ELR (cell line): ENCODE measurements around the gene SMIM44.
A peak's percentile ranks its signal among the peaks of the same experiment; 100 is the strongest.

Source experiments
- DNase-seq: peaks from one replicate; pipeline ENCODE4 v3.0.0-alpha.2; 2015; ENCODE audit warnings: low read depth

The SMIM44 gene

DNA sequence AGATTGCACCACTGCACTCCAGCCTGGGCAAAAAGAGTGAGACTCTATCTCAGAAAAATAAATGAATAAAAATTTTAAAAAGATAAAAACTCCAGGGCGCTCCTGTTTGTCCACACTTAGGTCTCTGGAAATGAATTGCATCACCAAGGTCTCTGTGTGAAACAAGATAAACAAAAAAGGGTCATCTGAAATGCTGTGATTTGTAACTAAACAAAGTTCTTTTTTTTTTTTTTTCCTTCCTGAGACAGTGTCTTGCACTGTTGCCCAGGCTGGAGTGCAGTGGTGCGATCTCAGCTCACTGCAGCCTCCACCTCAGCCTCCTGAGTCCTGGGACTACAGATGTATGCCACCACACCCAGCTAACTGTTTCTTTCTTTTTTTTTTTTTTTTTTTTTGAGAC, 34.4 kb upstream of the SMIM44 start:
- no peak for DNase-seq

DNA sequence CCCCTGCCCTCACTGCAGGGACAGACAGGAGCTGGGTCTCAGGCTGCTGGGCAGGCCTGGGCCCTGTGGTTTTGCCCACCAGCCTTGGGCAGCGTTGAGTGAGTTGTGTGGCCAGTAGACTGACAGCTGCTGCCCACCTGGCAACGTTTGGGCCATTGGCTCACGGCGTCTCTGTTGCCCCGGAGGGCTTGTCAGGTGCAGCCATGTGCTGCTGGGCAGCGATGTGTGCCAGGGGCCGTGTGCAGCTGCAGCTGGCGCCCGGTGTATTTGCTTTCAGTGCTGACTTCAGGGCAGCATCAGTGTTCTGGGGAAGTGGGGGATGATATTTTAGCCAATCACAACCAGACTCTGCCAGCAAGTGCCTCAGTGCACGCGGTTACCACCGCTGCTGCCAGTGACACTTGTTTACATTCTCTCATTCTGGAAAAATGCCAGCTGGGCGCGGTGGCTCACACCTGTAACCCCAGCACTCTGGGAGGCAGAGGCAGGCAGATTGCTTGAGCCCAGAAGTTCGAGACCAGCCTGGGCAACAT, 33.5 kb upstream of the SMIM44 start:
- DNase-seq = no peak

DNA sequence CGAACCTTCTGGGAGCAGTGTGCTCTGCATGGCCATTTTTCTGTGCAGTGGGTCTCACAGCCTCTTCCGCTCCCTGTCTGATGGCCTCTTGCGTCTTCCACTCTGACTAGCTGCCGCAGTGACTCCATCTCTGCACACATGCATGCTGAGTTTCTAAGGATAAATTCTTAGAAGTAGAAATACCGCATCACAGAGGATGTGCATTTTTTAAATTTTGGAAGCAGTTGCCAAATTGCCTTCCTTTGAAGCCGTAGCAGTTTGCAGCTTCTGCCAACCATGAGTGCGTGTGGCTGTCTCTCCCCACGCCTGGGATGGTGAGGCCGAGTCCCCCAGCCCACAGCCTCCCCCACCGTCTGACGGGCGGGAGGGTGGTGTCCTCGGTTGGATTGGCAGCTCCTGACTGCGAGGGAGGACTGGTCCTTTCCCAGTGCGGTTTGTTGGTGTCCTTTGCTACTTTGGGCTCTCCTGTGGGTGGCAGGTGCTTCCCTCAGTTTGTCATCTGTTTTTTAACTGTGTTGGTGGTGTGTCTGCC, 32.7 kb upstream of the SMIM44 start:
- DNase-seq = no peak

DNA sequence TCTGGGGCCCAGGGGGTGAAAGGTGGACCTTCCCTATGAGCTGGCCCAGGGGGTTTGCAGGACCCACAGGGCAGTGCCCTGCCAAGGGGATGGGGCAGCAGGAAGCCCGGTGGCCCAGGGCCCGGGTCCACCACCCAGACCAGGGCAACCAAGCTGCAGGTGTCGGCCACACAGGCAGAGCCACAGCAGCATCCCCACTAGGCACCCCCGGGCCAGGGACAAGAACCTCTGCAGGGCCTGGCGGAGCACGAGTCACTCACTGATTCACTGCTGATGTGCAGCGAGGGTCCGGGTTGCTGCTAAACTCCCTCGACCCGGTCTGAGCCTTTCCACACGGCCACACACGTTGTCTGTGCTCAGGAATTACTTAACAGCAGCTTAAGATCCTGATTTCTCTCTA, 31.7 kb upstream of the SMIM44 start:
- DNase-seq = peak; percentile 41

DNA sequence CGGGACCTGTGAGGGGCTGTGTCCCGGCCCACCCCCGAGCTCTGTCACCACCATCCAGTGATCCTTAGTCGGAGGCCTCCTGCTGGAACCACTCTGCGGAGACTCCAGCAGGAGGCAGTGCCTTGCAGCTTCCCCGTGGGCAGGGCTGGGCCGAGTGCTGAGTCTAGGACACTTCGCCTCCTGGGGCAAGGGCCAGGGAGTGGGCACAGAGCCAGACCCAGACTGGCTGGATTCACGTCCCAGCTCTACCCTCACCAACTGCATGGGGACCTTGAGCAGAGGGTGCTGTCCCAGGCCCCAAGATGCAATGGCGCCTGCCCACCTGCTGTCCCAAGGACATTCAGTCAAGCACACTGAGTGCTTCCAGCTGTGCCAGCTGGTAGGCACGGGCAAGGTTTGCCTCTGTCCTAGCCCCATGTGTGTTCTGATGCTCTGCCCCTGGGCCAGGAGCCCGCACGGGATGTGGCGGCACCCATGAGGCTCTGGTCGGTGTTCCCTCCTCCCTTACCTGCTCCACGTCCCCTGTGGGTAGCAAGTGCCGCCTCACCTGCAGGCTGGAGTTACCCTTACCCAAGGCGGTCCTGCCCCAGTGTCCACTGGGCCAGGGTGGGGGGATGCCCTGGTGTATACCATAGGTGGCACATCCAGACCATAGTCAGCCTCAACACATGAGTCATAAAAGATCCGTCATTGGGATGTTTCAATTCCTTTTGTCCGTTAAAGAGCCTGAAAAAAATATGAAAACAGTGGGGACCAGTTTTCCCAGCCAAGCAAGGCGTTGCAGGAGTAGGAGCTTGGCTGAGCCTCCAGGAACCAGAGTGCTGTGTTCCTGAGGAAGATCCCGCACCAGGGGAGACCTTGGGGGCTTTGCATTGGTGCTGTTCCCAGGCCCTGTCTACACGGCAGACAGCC, 30.2 kb upstream of the SMIM44 start:
- DNase-seq = peak; percentile 56

DNA sequence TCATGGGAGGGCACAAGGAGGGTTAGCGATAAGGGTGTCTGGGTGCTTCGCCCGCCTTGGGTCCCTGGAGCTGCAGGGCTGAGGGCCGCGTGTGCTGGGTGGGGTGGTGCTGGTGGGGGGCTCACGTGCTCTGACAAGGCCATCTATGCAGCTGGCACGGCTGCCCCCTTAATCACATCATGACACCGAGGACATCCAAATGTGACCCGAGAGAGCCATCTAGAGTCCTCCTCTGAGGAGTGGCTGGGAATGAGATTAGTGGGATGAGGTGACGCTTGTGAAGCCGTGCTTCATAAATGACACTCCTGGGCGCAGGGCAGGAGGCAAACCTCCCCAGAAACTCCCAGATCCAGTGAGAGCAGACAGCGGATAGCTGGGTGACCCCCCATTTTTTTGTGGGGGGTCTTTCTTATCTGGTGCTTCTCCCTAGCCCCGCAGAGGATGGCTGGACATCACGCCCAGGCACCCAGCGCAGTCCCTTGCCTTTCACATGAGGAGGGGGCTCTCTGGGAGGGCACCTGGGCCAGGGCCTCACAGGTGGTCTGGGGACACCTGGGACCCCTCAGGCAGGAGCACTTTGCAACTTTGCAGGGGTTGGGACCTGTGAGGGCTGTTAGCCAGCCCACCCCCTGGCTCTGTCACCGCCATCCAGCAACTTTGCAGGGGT, 29.5 kb upstream of the SMIM44 start:
- DNase-seq = no peak

DNA sequence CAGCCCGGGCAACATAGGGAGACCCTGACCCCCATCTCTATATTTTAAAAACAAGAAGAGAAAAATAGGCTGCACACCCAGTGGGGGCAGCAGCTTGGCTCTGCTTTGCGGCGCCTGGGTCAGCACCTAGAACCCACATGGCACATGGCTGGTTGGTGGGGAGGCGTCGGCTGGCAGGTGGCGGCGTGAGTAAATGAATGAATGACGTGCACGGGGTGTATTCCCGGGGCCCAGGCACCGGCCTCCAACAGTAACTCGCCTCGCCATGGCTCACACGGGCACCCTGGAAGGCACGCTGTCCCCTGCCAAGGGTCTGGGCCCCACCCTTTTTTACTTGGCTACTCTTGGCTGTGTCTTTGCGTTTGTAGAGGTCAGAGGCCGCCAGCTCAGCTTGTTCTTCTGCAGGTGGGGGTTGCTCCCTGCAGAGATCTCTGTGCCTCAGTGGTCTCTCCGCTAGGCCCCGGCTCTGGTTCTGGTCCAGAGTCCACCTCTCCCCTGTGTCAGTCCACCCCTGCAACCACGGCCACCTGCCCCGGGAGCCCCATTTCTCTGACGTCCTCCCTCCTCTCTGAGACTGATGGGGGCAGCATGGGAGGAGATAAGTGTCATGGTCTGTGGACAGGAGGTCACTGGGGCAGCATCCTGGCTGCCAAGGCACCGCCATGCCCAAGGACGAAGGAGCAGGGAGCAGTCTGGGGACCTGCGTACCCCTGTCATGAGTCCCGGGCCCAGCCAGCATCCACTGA, 28.4 kb upstream of the SMIM44 start:
- DNase-seq = no peak

DNA sequence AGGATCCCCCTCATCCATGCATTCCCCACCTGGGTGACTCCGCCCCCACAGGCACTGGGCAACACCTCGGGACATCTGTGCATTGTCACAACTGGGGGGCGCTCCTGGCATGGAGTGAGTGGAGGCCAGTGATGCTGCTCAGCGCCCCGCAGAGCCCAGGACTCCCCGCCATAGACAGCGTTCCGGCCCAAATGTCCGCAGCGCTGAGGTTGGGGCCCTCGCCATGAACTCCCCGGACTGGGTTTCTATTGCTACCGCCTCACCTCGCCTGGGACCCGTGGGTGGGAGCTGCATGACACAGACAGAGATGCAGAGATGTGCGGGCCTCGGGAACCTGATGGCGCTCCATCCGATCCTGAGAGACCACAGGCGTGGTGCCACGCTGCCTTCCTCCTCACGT, 27.5 kb upstream of the SMIM44 start:
- no peak for DNase-seq

DNA sequence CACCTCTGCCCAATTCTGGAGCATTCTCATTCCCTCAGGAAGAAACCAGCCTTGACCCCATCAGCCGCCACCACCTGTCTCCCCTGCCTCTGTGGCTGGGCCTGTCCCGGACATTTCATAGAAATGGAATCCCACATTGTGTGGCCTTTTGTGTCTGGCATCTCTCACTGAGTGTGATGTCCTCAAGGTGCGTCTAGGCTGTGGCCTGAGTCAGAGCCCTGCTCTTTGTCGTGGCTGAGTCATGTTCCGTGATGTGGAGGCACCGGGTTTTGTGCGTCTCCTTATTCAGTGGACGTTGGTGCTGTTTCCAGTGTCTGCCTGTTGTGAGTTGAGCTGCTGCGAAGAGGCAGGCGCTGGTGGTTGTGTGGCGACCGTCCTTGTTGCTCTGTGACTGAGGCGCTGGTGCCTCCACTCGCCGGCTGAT, 26.3 kb upstream of the SMIM44 start:
- peak; percentile 89 for DNase-seq

DNA sequence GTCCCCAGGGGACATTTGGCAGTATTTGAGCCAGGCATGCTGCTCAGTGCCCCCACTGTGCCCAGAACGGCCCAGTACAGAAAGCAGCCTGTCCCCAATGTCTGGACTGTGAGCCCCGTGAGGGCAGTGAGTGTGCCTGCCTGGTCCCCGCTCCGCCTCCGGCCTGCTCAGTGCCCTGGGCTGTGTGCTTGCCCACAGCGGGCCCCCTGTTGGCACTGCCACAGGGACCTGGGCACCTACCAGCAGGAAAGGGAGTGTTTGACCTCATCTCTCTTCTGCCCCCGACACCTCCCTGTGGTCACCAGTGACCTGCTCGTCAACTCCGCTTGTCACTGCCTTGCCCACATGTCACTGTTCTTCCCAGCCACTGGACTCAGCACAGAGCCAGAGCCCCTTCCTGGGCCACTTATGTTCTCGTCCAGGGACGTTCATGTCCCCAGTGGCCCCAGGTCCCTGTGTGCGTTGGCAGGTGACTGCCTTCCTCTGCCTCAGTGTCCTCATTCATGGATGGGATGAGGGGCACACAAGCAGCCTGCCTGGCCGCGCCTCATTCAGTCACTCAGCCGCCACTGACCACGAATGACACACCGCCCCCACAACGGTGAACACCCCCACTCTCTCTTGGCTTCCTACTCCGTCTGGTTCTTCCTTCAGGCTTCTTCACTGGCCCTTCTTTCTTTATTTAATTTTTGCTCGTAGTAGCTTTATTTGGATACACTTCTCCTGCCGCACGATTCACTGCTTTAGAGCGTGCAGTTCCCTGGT, 25.7 kb upstream of the SMIM44 start:
- peak; percentile 55 for DNase-seq

DNA sequence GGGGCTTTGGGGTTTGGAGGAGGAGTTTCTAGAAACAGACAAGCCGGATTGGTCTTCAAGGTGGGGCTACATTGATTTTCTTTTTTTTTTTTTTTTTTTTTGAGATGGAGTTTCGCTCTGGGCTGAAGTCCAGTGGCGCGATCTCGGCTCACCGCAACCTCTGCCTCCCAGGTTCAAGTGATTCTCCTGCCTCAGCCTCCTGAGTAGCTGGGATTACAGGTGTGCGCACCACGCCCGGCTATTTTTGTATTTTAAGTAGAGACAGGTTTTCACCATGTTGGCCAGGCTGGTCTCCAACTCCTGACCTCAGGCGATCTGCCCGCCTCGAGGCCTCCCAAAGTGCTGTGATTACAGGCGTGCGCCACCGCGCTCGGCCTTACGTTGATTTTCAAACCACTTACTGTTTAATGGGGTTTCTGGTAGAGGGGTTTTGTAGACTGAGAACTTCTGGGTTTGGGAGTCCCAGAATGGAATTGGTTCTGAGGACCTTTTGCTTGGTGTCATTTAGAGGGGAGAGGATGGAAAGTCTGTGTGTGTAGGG, 24.9 kb upstream of the SMIM44 start:
- DNase-seq = peak; percentile 19

DNA sequence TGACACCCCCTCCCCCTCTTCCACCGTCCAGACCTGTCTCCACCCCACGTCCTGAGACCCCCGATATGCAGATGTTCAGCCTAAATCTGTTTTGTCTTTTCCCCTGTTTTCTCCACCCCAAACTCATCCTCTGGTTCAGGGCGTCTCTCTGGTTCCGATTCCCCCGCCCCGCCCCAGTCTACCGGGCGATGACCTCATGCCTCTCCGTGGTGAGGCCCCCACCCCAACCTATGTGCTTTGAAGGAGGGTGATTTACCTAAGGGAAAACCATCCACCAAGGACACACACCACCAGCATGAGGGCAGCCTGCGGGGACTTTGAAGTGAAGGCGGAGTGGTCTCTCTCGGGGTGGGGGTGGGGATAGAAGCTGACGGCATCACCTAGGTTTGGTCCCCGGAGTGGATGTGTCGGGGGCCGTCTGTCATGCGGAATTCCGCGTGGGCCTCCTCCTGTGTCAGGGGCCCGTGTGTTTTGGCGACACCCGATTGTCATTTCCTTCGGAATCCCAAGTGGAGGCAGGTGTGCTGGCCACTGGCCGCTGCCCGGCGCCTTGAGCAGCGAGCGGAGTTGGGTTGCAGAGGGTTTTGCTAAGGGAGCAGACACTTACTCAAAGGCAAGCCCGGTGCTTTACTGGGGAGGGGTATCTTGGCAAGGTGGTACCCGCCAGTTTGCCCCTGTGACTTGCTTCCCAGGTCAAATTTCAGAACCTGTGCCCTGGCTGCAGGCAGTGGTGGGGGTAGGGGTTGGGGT, 24.3 kb upstream of the SMIM44 start:
- peak; percentile 42 for DNase-seq

DNA sequence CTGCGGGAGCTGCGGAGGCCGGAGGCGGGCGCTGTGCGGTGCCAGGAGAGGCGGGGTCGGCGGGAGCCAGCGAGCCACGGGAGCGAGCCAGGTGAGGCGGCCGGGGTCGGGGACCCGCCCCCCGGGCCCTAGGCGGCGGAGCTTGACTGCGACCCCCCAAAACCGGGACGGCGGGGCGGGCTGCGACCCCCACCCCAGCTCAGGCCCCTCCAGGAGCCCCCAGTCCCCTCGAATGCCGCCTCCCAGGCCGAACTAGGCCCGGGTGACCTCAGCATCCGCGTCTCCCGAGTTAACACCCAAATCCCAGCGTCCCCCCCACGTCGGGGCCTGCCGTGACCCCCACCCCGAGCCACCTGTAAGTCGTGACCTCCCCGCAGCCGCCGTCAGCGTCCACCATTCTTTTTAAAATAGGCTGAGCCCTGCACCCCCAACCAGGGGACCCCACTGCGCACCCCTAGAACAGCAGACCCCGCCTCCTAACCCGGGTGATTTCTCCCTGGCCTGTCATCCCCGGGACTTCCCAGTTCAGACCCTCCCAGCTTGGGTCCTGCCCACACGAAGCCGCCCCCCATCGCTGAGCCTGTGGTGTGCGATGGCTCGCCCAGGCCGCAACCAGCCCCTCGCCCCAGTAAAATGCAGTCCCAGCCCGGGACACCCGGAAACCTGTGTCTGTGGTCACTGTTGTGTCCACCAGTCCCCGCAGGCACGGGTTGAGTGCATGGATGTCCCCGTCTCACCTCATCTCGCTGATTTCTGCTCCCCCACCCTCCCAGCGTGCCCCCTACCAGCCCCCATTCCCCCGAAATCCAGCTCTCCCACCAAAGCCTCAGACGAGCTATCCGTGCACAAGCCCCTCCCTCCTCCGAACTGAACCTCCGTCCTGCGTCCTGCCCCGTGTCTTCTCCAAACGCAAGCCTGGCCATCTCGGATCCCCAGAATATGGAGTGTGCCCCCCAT, 23.4 kb upstream of the SMIM44 start:
- DNase-seq = peak; percentile 52

DNA sequence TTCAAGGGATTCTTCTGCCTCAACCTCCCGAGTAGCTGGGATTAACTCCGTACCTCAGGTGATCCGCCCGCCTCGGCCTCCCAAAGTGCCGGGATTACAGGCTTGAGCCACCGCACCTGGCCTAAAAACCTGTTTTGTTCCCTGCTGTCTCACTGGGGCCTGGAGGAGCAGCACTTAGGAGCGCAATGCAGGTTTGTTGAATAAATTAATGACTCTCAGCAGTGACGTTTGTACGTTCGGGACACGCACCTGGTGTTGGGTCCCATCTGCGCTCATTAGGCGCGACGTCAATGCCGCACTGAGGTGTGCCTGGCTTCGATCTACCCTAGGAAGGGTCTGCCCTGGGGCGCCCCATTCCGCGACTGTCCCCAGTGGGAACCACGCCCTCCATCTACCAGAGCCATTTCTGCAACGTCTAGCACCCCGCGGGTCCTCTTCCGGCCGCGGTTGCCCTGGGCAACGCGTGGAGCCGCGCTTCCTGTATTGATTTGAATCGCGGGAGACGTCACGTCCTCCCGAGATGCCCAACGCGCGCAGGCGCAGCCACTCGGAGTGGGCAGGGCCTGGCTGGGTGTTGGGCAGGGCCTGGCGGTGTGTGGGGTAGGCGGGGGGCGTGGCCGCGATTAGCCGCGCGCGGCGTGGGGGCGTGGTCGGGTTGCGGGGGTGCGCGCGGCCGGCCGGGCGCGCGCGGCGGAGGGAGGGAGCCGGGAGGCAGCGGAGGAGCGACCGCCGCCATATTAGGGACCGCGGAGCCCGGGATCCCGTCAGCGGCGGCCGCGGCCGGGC, 22.6 kb upstream of the SMIM44 start, which contains the start of gene FZR1:
TSS of gene FZR1 (plus strand) at position 714 of the 786 bp plus-strand sequence. CDS start 16,679 bp downstream, outside the sequence.
- peak; percentile 99 for DNase-seq

DNA sequence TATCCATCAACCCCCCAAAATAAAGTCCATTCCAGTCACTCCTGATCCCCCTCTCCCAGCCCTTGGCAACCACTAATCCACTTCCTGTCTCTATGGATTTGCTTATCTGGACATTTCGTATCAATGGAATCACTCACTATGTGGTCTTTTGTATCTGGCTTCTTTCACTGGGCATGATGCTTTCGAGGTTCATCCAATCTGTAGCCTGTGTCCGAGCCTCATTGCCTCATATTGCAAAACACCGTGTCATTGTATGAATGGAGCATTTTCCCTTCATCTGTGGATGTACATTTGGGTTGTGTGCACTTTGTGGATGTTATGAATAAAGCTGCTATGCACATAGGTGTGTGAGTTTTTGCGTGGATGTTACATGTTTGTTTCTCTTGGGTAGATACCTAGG, 21.5 kb upstream of the SMIM44 start:
- DNase-seq = peak; percentile 22

DNA sequence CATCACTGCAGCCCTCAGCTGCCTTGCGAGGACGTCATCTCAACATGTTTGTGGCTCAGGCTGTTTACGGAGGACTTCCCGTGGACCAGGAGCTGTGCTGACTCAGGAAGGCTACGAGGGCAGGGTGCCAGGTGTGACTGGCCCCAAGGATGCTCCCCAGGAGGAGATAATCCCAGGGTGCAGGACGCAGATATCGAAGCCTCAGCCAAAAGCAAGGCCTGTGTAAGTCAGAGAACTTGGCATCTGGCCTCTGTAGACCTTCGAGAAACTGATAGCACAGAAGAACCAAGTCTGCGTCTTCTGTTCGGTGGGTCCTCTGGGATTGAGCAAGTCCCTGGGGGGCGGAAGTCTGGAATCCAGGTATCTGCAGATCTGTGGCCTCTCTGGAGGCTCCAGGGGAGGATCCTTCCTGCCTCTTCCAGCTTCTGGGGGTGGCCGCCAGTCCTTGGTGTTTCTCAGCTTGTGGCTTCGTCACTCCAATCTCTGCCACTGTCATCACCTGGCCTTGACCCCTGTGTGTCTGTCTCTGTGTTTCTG, 19.9 kb upstream of the SMIM44 start:
- DNase-seq = peak; percentile 68

DNA sequence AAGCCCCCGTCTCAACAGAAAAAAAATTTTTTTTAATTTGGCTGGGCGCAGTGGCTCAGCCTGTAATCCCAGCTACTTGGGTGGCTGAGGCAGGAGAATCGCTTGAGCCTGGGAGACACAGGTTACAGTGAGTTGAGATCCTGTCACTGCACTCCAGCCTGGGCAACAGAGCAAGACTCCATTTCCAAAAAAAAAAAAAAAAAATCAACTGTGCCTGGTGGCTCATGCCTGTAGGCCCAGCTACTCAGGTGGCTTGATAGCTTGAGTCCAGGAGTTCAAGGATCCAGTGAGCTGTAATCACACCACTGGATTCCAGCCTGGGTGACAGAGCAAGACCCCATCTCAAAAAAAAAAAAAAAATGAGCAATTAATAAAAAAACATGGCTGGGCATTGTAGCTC, 18.5 kb upstream of the SMIM44 start:
- no peak for DNase-seq
